K562 (cell line): Measurements from ENCODE around the gene POLG. TPM values are rescaled to one million over a fixed set of nuclear protein-coding genes. Genes with fewer than 3 reads are reported as not detected.

Experiments
- ATAC-seq: fragments of 200-7000 bp; cut with Tn5 transposase; 3 replicates; pipeline ENCODE4 v1.9.1; 2020; ENCODE audit warnings: moderate library complexity
- BruUV-seq: library from RNA; stranded (reverse); fragments of 400-500 nt; replicated peaks from 2 replicates; lab custom pipeline; 2021; lab: Mats Ljungman, UMichigan
- CTCF ChIA-PET: fragments of 300-600 bp; formaldehyde crosslinking; extraction: SDS; loops from one replicate; lab custom pipeline; 2021; ENCODE audit warnings: low intra/inter-chr PET ratio; lab: Yijun Ruan, JAX
- POLR2A ChIA-PET: fragments of 300-600, 350-650 bp; sonication (Branson Sonifier 250); formaldehyde crosslinking; extraction: SDS; loops from one replicate; lab custom pipeline; 2021; ENCODE audit warnings: antibody characterized with exemption, inconsistent platforms; lab: Yijun Ruan, JAX
- DNase-seq, 4 experiments: peaks; one replicate each; pipeline versions ENCODE4 v3.0.0 to v3.0.0-alpha.2; 2011 to 2018; ENCODE audit warnings: low spot score in 3 of 4, mixed read lengths in 3 of 4; ENCODE audit errors: extremely low read depth in 1 of 4
- FAIRE-seq: peaks from 2 replicates; lab custom pipeline; 2011; peaks lifted over from hg19 to GRCh38; lab: Jason Lieb, UNC
- H2AFZ ChIP-seq: 2 replicates; pipeline ENCODE4 v1.6.0; 2011; ENCODE audit warnings: low read depth, low read length, control low read depth, inconsistent platforms
- H3K27ac ChIP-seq: fragments of 200-600 bp; 3 replicates; pipeline ENCODE4 v1.8.0; 2011; ENCODE audit warnings: low read depth, mild to moderate bottlenecking, control low read depth, inconsistent platforms, low read length, moderate library complexity, mixed read lengths; ENCODE audit errors: extremely low read depth
- H3K27me3 ChIP-seq, 2 experiments: fragments of 300-600 bp in 1 of 2; 2 replicates in 1 of 2; 3 replicates in 1 of 2; pipeline versions ENCODE4 v1.6.0 to v1.8.0; 2011; ENCODE audit warnings: inconsistent platforms in 2 of 2, low read length in 2 of 2, mild to moderate bottlenecking in 1 of 2, mixed read lengths in 1 of 2, moderate library complexity in 1 of 2; ENCODE audit not compliant: control insufficient read depth in 2 of 2, insufficient read depth in 2 of 2
- H3K36me3 ChIP-seq: fragments of 300-600 bp; 3 replicates; pipeline ENCODE4 v1.8.0; 2011; ENCODE audit warnings: mild to moderate bottlenecking, low read length, inconsistent platforms; ENCODE audit not compliant: control insufficient read depth, insufficient read depth
- H3K4me1 ChIP-seq, 2 experiments: fragments of 200-600 bp in 1 of 2; replicated peaks in 1 of 2; 2 replicates in 1 of 2; 3 replicates in 1 of 2; pipeline versions ENCODE4 v1.5.1 to v1.8.0; 2011; ENCODE audit warnings: inconsistent platforms in 2 of 2, low read length in 2 of 2, mild to moderate bottlenecking in 1 of 2, mixed read lengths in 1 of 2, moderate library complexity in 1 of 2; ENCODE audit not compliant: control insufficient read depth in 2 of 2, insufficient read depth in 2 of 2
- H3K4me2 ChIP-seq: 2 replicates; pipeline ENCODE4 v1.6.1; 2011; ENCODE audit warnings: low read length, control low read depth, inconsistent platforms, mixed read lengths; ENCODE audit not compliant: insufficient read depth
- H3K4me3 ChIP-seq: fragments of 200-600 bp; sonication (generic), shearing (Covaris generic); 2 replicates; pipeline ENCODE4 v1.5.1; 2016; ENCODE audit warnings: control low read depth, inconsistent platforms
- H3K79me2 ChIP-seq: fragments of 200-600 bp; 3 replicates; pipeline ENCODE4 v1.8.0; 2011; ENCODE audit warnings: low read length, inconsistent platforms; ENCODE audit not compliant: control insufficient read depth, insufficient read depth
- H3K9ac ChIP-seq, 2 experiments: 2 replicates each; pipeline versions ENCODE4 v1.6.0 to v1.6.1; 2011; ENCODE audit warnings: low read depth in 2 of 2, low read length in 2 of 2, control low read depth in 1 of 2, inconsistent platforms in 1 of 2, mild to moderate bottlenecking in 1 of 2, mixed read lengths in 1 of 2; ENCODE audit not compliant: insufficient read depth in 1 of 2
- H3K9me1 ChIP-seq: one replicate; pipeline ENCODE4 v1.6.0; 2011; ENCODE audit warnings: inconsistent platforms, mild to moderate bottlenecking, low read length, moderate library complexity; ENCODE audit not compliant: control insufficient read depth, insufficient read depth
- H3K9me3 ChIP-seq: replicated peaks from 2 replicates; pipeline ENCODE4 v1.5.1; 2011; ENCODE audit warnings: low read depth, low read length, inconsistent platforms; ENCODE audit not compliant: control insufficient read depth, insufficient read depth
- H4K20me1 ChIP-seq: replicated peaks from 2 replicates; pipeline ENCODE4 v1.6.1; 2011; ENCODE audit warnings: low read length, inconsistent platforms, mixed read lengths; ENCODE audit not compliant: control insufficient read depth, insufficient read depth
- CXXC5 ChIP-seq: fragments of 250-450 bp; sonication (Bioruptor Pico); IDR thresholded peaks from 2 replicates; pipeline ENCODE4 v1.8.0; 2022; ENCODE audit warnings: inconsistent platforms, mild to moderate bottlenecking, moderate library complexity
- PRMT5 ChIP-seq: sonication (generic); formaldehyde crosslinking; IDR thresholded peaks from 2 replicates; pipeline ENCODE4 v1.5.0; 2020; ENCODE audit warnings: missing genetic modification reagents
- REST ChIP-seq, 2 experiments: fragments of 450-650 bp; formaldehyde crosslinking in 1 of 2; IDR thresholded peaks; 2 replicates each; pipeline versions ENCODE4 v1.4.0 to v1.6.1; 2014 to 2020; ENCODE audit warnings: mild to moderate bottlenecking in 2 of 2, borderline replicate concordance in 1 of 2, low read depth in 1 of 2
- SMAD3 ChIP-seq: fragments of 450-650 bp; formaldehyde crosslinking; conservative IDR thresholded peaks from 2 replicates; pipeline ENCODE4 v1.4.0; 2020; ENCODE audit warnings: mild to moderate bottlenecking
- THRA ChIP-seq: fragments of 450-650 bp; IDR thresholded peaks from 2 replicates; pipeline ENCODE4 v1.6.1; 2017; ENCODE audit warnings: mild to moderate bottlenecking, moderate library complexity
- WGBS: fragments of 100-300 bp; shearing (Covaris generic); methylation state at CpG from one replicate; pipeline ENCODE4 v1.1.6; 2016; ENCODE audit warnings: low coverage, mixed read lengths; ENCODE audit not compliant: insufficient coverage; ENCODE audit errors: missing lambda C conversion rate; 5-methylcytosine and 5-hydroxymethylcytosine counted together
- in situ Hi-C: fragments of 300-500 bp; cut with MboI; formaldehyde crosslinking; loops from 4 replicates; pipeline ENCODE4 v1.15.0; 2018; ENCODE audit warnings: inconsistent platforms, mixed read lengths
- intact Hi-C: fragments of 100-400 bp; cut with micrococcal nuclease; formaldehyde crosslinking; loops from 2 replicates; pipeline ENCODE4 v1.14.2; 2022
- polyA plus RNA-seq, 8 experiments: library from polyadenylated mRNA; depleted of rRNA in 4 of 8; stranded (reverse) in 5 of 8; unstranded in 3 of 8; fragments of >200 nt; fragmentation: Nextera tagmentation in 2 of 8; fragmentation: Illumina TruSeq in 1 of 8; extraction: Ambion mirVana in 2 of 8; extraction: Trizol in 1 of 8; gene quantifications; 2 replicates each; pipeline versions ENCODE4 v1.2.1 to v1.2.3, GENCODE V29; 2011 to 2014; ENCODE audit warnings: inconsistent platforms in 1 of 8, missing spikeins in 1 of 8
- total RNA-seq, 7 experiments: library from RNA; depleted of rRNA in 6 of 7; stranded (reverse); fragments of >200 nt in 6 of 7; fragmentation: Illumina TruSeq in 2 of 7; extraction: Trizol in 2 of 7; gene quantifications; 2 replicates each; pipeline versions ENCODE4 v1.2.1 to v1.2.3, GENCODE V29; 2011 to 2021; ENCODE audit warnings: low replicate concordance in 1 of 7

Gene POLG
- total and polyA plus RNA-seq, 9 of the 15 experiments (the other 6 are each of a cell fraction or from before 2014, with no cell fraction given) = 15.2 to 83.8 (median 38.6) TPM

- TF ChIP-seq THRA = no peak
- peak; percentile 23 for TF ChIP-seq CXXC5 (CRISPR knock-in tag)
- peak; percentile 96 for TF ChIP-seq PRMT5 (CRISPR knock-in tag)
These were observed 27.0 kb upstream of the POLG start (continued) for GRCh38 chr15:89361451-89362202.

- ChIA-PET CTCF (interaction anchor here (5.1 kb wide), 1 partner anchor 70 kb away, joined by 65 read pairs; no protein-coding TSS in a partner anchor), POLR2A (interaction anchor here (0.6 to 1.1 kb wide), 3 partner anchors 9 to 154 kb away, joined by 3 read pairs; no protein-coding TSS in a partner anchor)
- H3K79me2 ChIP-seq = no peaks in the 10 kb centered on the region
- no peak overlapping the region for H3K4me3 ChIP-seq
- ATAC-seq (no peak), FAIRE-seq (no peak), DNase-seq (no peak)
- peaks cover 59 to 91% of the 10 kb centered on the region in 2 experiments for H3K27me3 ChIP-seq
- peaks cover 0 to 41% of the 10 kb centered on the region in 2 experiments; a peak in 2 of 5 replicates for H3K4me1 ChIP-seq
- intact Hi-C loops = no loop called here
- no peak overlapping the region for H3K27ac ChIP-seq
- in situ Hi-C loops = loop anchor here (5.0 kb wide), 1 partner anchor 47 kb away; no protein-coding TSS in a partner anchor
- H3K9me1 ChIP-seq = no peaks in the 10 kb centered on the region
- H4K20me1 ChIP-seq = peaks cover 23% of the 10 kb centered on the region
- TF ChIP-seq SMAD3 (no peak), REST (IDR thresholded peaks at IDR 0.05; ENCODE audit: borderline replicate concordance) (no peak), REST (CRISPR knock-in tag; IDR thresholded peaks at IDR 0.05; ENCODE audit: low read depth) (0 out of 2 replicates have a peak, but pooled peaks have one; percentile 29)
- no peak overlapping the region for H2AFZ ChIP-seq
- no peaks in the 10 kb centered on the region for H3K9me3 ChIP-seq
- H3K4me2 ChIP-seq = no peak overlapping the region
- no peak overlapping the region for H3K9ac ChIP-seq
- no peaks in the 10 kb centered on the region for H3K36me3 ChIP-seq
- BruUV-seq = no TSS peak
- 10% methylated on average over 23 of the region's 31 CpGs for WGBS
These were observed 25.8 kb upstream of the POLG start for GRCh38 chr15:89360294-89360971.
